Stomach (tissue), 4 donors: ENCODE data around the gene SF3A1.

Experiments used
- EP300 ChIP-seq: sonication (generic); formaldehyde crosslinking; IDR thresholded peaks from one replicate; pipeline ENCODE4 v1.6.1; 2017; ENCODE audit warnings: antibody characterized with exemption
- POLR2A ChIP-seq, 4 donors: fragments of 450-650 bp; IDR thresholded peaks; one replicate each; pipeline ENCODE4 v1.6.1; 2016; ENCODE audit warnings: antibody characterized with exemption in 4 of 4, control low read depth in 2 of 4, mild to moderate bottlenecking in 1 of 4, moderate library complexity in 1 of 4
- POLR2AphosphoS5 ChIP-seq, 3 donors: sonication (generic); formaldehyde crosslinking; IDR thresholded peaks; one replicate each; pipeline ENCODE4 v1.6.1; 2016; ENCODE audit warnings: antibody characterized with exemption in 3 of 3
- TF ChIP-seq, protein P1 (sequence below), 7 experiments: fragments of 450-650 bp in 4 of 7; fragments of 200-600 bp in 3 of 7; sonication (generic) in 3 of 7; IDR thresholded peaks; one replicate each; pipeline ENCODE4 v1.5.1; 2016 to 2019; ENCODE audit warnings: antibody characterized with exemption in 7 of 7, control low read depth in 2 of 7, mild to moderate bottlenecking in 1 of 7

DNA sequence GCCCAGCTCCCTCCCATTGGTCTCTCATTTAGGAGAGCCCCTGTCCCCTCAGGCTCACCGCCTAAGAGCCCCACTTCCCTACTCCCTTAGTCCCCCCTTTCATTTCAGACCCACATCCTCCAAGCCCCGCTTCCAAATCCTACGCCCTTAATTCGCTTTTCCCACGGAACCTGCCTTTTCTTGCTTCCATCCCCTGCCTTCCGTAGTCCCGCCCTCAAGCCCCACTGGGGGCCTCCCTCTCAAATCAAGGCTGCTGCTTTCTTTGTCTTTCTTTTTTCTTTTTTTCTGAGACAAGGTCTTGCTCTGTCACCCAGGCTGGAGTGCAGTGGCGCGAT, 509 bp upstream of the SF3A1 start:
- TF ChIP-seq POLR2A (IDR thresholded peaks at IDR 0.05) (no peak), POLR2AphosphoS5 (IDR thresholded peaks at IDR 0.05) (no peak), EP300 (no peak)
- TF ChIP-seq, protein P1, sequence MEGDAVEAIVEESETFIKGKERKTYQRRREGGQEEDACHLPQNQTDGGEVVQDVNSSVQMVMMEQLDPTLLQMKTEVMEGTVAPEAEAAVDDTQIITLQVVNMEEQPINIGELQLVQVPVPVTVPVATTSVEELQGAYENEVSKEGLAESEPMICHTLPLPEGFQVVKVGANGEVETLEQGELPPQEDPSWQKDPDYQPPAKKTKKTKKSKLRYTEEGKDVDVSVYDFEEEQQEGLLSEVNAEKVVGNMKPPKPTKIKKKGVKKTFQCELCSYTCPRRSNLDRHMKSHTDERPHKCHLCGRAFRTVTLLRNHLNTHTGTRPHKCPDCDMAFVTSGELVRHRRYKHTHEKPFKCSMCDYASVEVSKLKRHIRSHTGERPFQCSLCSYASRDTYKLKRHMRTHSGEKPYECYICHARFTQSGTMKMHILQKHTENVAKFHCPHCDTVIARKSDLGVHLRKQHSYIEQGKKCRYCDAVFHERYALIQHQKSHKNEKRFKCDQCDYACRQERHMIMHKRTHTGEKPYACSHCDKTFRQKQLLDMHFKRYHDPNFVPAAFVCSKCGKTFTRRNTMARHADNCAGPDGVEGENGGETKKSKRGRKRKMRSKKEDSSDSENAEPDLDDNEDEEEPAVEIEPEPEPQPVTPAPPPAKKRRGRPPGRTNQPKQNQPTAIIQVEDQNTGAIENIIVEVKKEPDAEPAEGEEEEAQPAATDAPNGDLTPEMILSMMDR (IDR thresholded peaks at IDR 0.05): no peak
